DND-41 (cell line): Measurements from ENCODE around the gene SPINK1.

Experiments
- EZH2 ChIP-seq: IDR thresholded peaks from 3 replicates; pipeline ENCODE4 v1.6.1; 2012; ENCODE audit warnings: borderline replicate concordance, low read depth, mild to moderate bottlenecking, moderate library complexity, low read length, inconsistent platforms; ENCODE audit not compliant: severe bottlenecking
- TF ChIP-seq, protein P1 (sequence below): IDR thresholded peaks from 2 replicates; pipeline ENCODE4 v1.5.1; 2012; ENCODE audit warnings: borderline replicate concordance, low read length, moderate library complexity, mild to moderate bottlenecking; ENCODE audit not compliant: poor library complexity, severe bottlenecking; ENCODE audit errors: extremely low read depth

- TF ChIP-seq, protein P1, sequence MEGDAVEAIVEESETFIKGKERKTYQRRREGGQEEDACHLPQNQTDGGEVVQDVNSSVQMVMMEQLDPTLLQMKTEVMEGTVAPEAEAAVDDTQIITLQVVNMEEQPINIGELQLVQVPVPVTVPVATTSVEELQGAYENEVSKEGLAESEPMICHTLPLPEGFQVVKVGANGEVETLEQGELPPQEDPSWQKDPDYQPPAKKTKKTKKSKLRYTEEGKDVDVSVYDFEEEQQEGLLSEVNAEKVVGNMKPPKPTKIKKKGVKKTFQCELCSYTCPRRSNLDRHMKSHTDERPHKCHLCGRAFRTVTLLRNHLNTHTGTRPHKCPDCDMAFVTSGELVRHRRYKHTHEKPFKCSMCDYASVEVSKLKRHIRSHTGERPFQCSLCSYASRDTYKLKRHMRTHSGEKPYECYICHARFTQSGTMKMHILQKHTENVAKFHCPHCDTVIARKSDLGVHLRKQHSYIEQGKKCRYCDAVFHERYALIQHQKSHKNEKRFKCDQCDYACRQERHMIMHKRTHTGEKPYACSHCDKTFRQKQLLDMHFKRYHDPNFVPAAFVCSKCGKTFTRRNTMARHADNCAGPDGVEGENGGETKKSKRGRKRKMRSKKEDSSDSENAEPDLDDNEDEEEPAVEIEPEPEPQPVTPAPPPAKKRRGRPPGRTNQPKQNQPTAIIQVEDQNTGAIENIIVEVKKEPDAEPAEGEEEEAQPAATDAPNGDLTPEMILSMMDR = no peak
- TF ChIP-seq EZH2 = no peak
Observed at GRCh38 chr5:147855774-147856069, 24.3 kb upstream of the SPINK1 start.
